A549 (cell line): ENCODE results near the gene TCF12. TPM values are rescaled to one million over a fixed set of nuclear protein-coding genes. Genes with fewer than 3 reads are reported as not detected.
A peak's percentile ranks its signal among the peaks of the same experiment; 100 is the strongest.

Experiments
- ATAC-seq, 2 experiments: fragments of 200-7000 bp in 1 of 2; fragments of >200 bp in 1 of 2; cut with Nextera tagmentation in 1 of 2; cut with Tn5 transposase in 1 of 2; 3 replicates each; pipeline versions ENCODE4 v1.8.0 to v1.9.1; 2018 to 2020; ENCODE audit warnings: mild to moderate bottlenecking in 1 of 2, moderate library complexity in 1 of 2
- CTCF ChIA-PET: fragments of 300-600 bp; sonication (Branson Sonifier 250); formaldehyde crosslinking; extraction: SDS; loops from one replicate; lab custom pipeline; 2021; ENCODE audit warnings: antibody characterized with exemption, inconsistent platforms; lab: Yijun Ruan, JAX
- POLR2A ChIA-PET: fragments of 350-600 bp; formaldehyde crosslinking; extraction: SDS; loops from one replicate; lab custom pipeline; 2021; ENCODE audit warnings: antibody characterized with exemption, inconsistent platforms; lab: Yijun Ruan, JAX
- DNase-seq, 2 experiments: peaks; one replicate each; pipeline versions ENCODE4 v3.0.0 to v3.0.0-alpha.2; 2011 to 2016; ENCODE audit warnings: low read depth in 1 of 2, low spot score in 1 of 2
- FAIRE-seq: peaks from 2 replicates; lab custom pipeline; 2011; peaks lifted over from hg19 to GRCh38; lab: Jason Lieb, UNC
- H3K27ac ChIP-seq, 2 experiments: fragments of >200 bp; sonication (Bioruptor Twin); formaldehyde crosslinking; 3 replicates each; pipeline ENCODE4 v1.5.1; 2016 to 2017
- H3K4me1 ChIP-seq: fragments of >200 bp; sonication (Bioruptor Twin); formaldehyde crosslinking; 3 replicates; pipeline ENCODE4 v1.6.1; 2016
- H3K4me2 ChIP-seq: fragments of >200 bp; sonication (Bioruptor Twin); formaldehyde crosslinking; 3 replicates; pipeline ENCODE4 v1.6.1; 2016
- H3K4me3 ChIP-seq: fragments of >200 bp; sonication (Bioruptor Twin); formaldehyde crosslinking; 3 replicates; pipeline ENCODE4 v1.5.1; 2016
- H3K9me3 ChIP-seq: fragments of >200 bp; sonication (Bioruptor Twin); formaldehyde crosslinking; 3 replicates; pipeline ENCODE4 v1.6.1; 2016
- CBX2 ChIP-seq: fragments of 200-600 bp; sonication (generic); IDR thresholded peaks from 2 replicates; pipeline ENCODE4 v1.6.1; 2016; ENCODE audit warnings: low read depth, mild to moderate bottlenecking, borderline replicate concordance
- FOXS1 ChIP-seq: fragments of 250-450 bp; sonication (Bioruptor Pico); IDR thresholded peaks from 2 replicates; pipeline ENCODE4 v1.5.0; 2020; ENCODE audit warnings: mild to moderate bottlenecking, moderate library complexity
- HDAC2 ChIP-seq: fragments of 200-600 bp; sonication (generic); IDR thresholded peaks from 2 replicates; pipeline ENCODE4 v1.6.1; 2016
- JUNB ChIP-seq: fragments of >200 bp; sonication (Bioruptor Twin); formaldehyde crosslinking; IDR thresholded peaks from 2 replicates; pipeline ENCODE4 v1.6.1; 2016
- KDM1A ChIP-seq: fragments of 200-600 bp; sonication (generic); IDR thresholded peaks from 2 replicates; pipeline ENCODE4 v1.6.1; 2016; ENCODE audit warnings: low read depth, mild to moderate bottlenecking
- MAZ ChIP-seq: fragments of 150-350 bp; IDR thresholded peaks from 2 replicates; pipeline ENCODE4 v1.6.1; 2014; ENCODE audit warnings: antibody characterized with exemption, low read depth, low read length, borderline replicate concordance
- NFE2L2 ChIP-seq: fragments of 150-350 bp; conservative IDR thresholded peaks from 2 replicates; pipeline ENCODE4 v1.6.1; 2014; ENCODE audit warnings: low read length
- NR3C1 ChIP-seq: fragments of >200 bp; sonication (Bioruptor Twin); formaldehyde crosslinking; IDR thresholded peaks from 3 replicates; pipeline ENCODE4 v1.6.1; 2017
- RARB ChIP-seq: fragments of 250-450 bp; sonication (Bioruptor Pico); IDR thresholded peaks from 2 replicates; pipeline ENCODE4 v1.8.0; 2021; ENCODE audit warnings: mild to moderate bottlenecking, moderate library complexity
- ZC3H11A ChIP-seq: fragments of 450-650 bp; IDR thresholded peaks from 2 replicates; pipeline ENCODE4 v1.6.1; 2014; ENCODE audit warnings: antibody characterized with exemption, mild to moderate bottlenecking
- WGBS: methylation state at CpG from one replicate; pipeline ENCODE4 v1.1.6; 2017; ENCODE audit errors: missing lambda C conversion rate; 5-methylcytosine and 5-hydroxymethylcytosine counted together
- polyA plus RNA-seq, 4 experiments: library from polyadenylated mRNA; depleted of rRNA in 3 of 4; stranded (reverse); fragments of >200 nt; fragmentation: RNase III in 1 of 4; extraction: RNeasy Plus Mini Kit Qiagen cat#74134 plus additional on column Dnase treatment in 1 of 4; gene quantifications; 2 replicates in 3 of 4; 3 replicates in 1 of 4; pipeline ENCODE4 v1.2.3, GENCODE V29; 2011 to 2017
- TF ChIP-seq, protein P1 (sequence below): fragments of 200-600 bp; sonication (generic); IDR thresholded peaks from 2 replicates; pipeline ENCODE4 v1.6.1; 2016; ENCODE audit warnings: antibody characterized with exemption, mild to moderate bottlenecking, moderate library complexity
- TF ChIP-seq, protein P2 (sequence below): fragments of 250-450 bp; sonication (Bioruptor Pico); IDR thresholded peaks from 2 replicates; pipeline ENCODE4 v1.5.0; 2020; ENCODE audit warnings: low read depth, mild to moderate bottlenecking, moderate library complexity

TCF12 gene
- polyA plus RNA-seq, 2 of the 4 experiments (the other 2 are of a cell fraction) = 36.3 to 121 TPM

DNA sequence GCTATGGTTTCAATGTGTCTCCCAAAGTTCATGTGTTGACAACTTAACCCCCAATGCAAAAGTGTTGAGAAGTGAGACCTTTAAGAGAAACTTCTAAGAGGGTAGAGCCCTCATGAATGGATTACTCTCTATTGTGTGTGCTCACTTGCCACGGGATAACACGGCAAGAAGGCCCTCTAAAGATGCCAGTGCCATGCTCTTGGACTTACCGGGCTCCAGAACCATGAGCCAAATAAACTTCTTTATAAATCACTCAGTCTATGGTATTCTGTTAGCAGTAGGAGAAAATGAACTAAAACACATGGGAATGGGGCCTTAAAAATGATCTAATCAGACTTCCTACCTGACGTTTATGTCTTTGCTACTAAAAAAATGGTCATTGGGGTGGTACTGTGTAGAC, 2.6 kb upstream of the TCF12 start (continued):
- TF ChIP-seq, protein P1, sequence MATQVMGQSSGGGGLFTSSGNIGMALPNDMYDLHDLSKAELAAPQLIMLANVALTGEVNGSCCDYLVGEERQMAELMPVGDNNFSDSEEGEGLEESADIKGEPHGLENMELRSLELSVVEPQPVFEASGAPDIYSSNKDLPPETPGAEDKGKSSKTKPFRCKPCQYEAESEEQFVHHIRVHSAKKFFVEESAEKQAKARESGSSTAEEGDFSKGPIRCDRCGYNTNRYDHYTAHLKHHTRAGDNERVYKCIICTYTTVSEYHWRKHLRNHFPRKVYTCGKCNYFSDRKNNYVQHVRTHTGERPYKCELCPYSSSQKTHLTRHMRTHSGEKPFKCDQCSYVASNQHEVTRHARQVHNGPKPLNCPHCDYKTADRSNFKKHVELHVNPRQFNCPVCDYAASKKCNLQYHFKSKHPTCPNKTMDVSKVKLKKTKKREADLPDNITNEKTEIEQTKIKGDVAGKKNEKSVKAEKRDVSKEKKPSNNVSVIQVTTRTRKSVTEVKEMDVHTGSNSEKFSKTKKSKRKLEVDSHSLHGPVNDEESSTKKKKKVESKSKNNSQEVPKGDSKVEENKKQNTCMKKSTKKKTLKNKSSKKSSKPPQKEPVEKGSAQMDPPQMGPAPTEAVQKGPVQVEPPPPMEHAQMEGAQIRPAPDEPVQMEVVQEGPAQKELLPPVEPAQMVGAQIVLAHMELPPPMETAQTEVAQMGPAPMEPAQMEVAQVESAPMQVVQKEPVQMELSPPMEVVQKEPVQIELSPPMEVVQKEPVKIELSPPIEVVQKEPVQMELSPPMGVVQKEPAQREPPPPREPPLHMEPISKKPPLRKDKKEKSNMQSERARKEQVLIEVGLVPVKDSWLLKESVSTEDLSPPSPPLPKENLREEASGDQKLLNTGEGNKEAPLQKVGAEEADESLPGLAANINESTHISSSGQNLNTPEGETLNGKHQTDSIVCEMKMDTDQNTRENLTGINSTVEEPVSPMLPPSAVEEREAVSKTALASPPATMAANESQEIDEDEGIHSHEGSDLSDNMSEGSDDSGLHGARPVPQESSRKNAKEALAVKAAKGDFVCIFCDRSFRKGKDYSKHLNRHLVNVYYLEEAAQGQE = no peak
- TF ChIP-seq, all 56 proteins: peak for 0

DNA sequence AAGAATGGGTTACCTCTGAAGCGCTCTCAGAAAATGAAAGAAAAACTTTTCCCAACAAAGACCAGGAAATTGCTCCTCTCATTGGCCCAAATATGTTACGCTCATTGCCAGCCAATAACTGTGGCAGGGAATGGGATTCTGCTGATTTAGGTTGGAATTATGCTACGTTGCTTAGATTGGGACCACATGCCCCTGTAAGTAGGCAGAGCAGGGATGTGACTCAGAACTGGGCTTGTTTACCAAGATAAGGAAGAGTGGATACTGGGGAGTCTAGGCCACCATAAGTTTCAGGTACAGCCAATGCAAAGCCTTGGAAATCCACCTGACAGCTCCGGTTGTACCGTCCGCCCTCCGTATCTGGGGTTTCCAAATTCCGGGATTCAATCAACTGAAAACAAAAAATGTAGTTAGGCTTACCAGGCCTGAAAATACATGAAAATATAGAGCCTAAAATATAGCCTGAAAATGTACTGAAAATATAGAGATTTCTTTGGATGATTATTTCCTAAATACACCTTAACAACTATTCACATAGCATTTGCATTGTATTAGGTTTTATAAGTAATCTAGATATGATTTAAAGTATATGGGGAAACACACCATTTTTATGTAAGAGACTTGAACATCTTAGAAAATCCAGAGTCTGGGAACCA, 1.5 kb upstream of the TCF12 start:
- H3K4me1 ChIP-seq = peaks cover 29% of the 10 kb centered on the region
- H3K27ac ChIP-seq = peak overlapping the region in 1 of 2 experiments; percentile 96; a peak in 4 of 6 replicates
- FAIRE-seq = no peak
- H3K9me3 ChIP-seq = no peaks in the 10 kb centered on the region
- DNase-seq = no peak
- peak overlapping the region; percentile 82 for H3K4me2 ChIP-seq
- ChIA-PET CTCF (interaction anchor here (2.0 kb wide), 1 partner anchor 221 kb away, joined by 13 read pairs; no protein-coding TSS in a partner anchor), POLR2A (no interaction called here)
- 93% methylated on average over 8 of the region's 8 CpGs for WGBS
- H3K4me3 ChIP-seq = peak overlapping the region; percentile 99
- no peak for ATAC-seq
- no peak for TF ChIP-seq KDM1A
- TF ChIP-seq RARB (CRISPR knock-in tag) = no peak
- no peak for TF ChIP-seq FOXS1
- no peak for TF ChIP-seq JUNB
- TF ChIP-seq HDAC2 = no peak
- TF ChIP-seq, protein P2, sequence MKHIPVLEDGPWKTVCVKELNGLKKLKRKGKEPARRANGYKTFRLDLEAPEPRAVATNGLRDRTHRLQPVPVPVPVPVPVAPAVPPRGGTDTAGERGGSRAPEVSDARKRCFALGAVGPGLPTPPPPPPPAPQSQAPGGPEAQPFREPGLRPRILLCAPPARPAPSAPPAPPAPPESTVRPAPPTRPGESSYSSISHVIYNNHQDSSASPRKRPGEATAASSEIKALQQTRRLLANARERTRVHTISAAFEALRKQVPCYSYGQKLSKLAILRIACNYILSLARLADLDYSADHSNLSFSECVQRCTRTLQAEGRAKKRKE (CRISPR knock-in tag) = no peak
- TF ChIP-seq, protein P1 = no peak
- TF ChIP-seq MAZ = no peak

DNA sequence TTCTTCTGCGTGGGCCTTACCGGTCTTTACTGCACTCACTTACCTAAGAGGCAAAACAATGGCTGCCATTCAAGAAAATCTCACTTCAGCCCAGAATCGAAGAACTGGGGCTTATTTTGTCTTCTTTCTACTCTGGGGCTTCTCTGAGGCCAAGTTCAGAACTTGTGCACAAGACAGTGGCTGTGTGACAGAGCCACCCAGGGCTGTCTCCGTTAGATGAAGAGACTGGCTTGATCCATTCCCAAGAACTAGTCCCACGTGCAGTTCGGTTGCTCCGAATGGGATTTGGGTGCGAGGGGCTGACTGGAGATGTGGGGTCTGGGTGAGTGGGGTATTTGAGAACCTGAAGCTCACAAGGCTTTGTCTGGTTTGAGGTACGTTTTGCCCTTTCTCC, 795 bp upstream of the TCF12 start:
- peak overlapping the region; percentile 96 to 99 for H3K27ac ChIP-seq
- WGBS = 30% methylated on average over 9 of the region's 9 CpGs
- peak overlapping the region; percentile 99 for H3K4me3 ChIP-seq
- POLR2A ChIA-PET = interaction anchor here (0.5 to 3.4 kb wide), 17 partner anchors 9 to 480 kb away, joined by 3 to 81 read pairs (median 3); partner anchors contain the start of gene ZNF280D
- DNase-seq (peak in 1 of 2 experiments; percentile 50), ATAC-seq (peak; percentile 7 to 24; a peak in 3 of 6 replicates), FAIRE-seq (no peak)
- no peaks in the 10 kb centered on the region for H3K9me3 ChIP-seq
- TF ChIP-seq NFE2L2 (no peak), CBX2 (no peak), RARB (CRISPR knock-in tag) (no peak), ZC3H11A (no peak), NR3C1 (no peak), HDAC2 (no peak)
- TF ChIP-seq, all 56 proteins: peak for 0
- H3K4me2 ChIP-seq = peak overlapping the region; percentile 82
- peaks cover 36% of the 10 kb centered on the region for H3K4me1 ChIP-seq
- CTCF ChIA-PET = interaction anchor here (0.7 to 3.0 kb wide), 31 partner anchors 10 to 610 kb away, joined by 3 to 20 read pairs (median 5); no protein-coding TSS in a partner anchor
